B cell (primary cell): Measurements from ENCODE around the gene FOXL2. TPM values are rescaled to one million over a fixed set of nuclear protein-coding genes. Genes with fewer than 3 reads are reported as not detected.

Source experiments
- ATAC-seq: fragments of 200-7000 bp; cut with Tn5 transposase; one replicate; pipeline ENCODE4 v1.10.0; 2021; ENCODE audit warnings: low read depth, mild to moderate bottlenecking, moderate number of reproducible peaks, moderate library complexity
- CTCF ChIA-PET: fragments of 350-600 bp; sonication (Branson Sonifier 250); formaldehyde crosslinking; loops from one replicate; lab custom pipeline; 2021; ENCODE audit warnings: antibody characterized with exemption, inconsistent platforms; lab: Charles Lee
- POLR2A ChIA-PET: fragments of 350-600 bp; sonication (Branson Sonifier 250); formaldehyde crosslinking; loops from one replicate; lab custom pipeline; 2021; ENCODE audit warnings: antibody characterized with exemption; lab: Charles Lee
- DNase-seq: peaks from one replicate; pipeline ENCODE4 v3.0.0; 2013
- H2AFZ ChIP-seq: 2 replicates; pipeline ENCODE4 v1.6.1; 2012; ENCODE audit warnings: mild to moderate bottlenecking, low read depth, low read length; ENCODE audit not compliant: insufficient read depth, poor library complexity, severe bottlenecking
- H3K27ac ChIP-seq, 2 donors: 1 replicate in 1 of 2; 2 replicates in 1 of 2; pipeline ENCODE4 v1.5.1; 2012 to 2013; ENCODE audit warnings: low read length in 2 of 2, mild to moderate bottlenecking in 2 of 2, moderate library complexity in 1 of 2
- H3K27me3 ChIP-seq, 4 experiments: fragments of 200-600 bp in 1 of 4; sonication (generic) in 1 of 4; replicated peaks in 1 of 4; 1 replicate in 2 of 4; 2 replicates in 2 of 4; pipeline versions ENCODE4 v1.6.1 to v1.7.0; 2013 to 2016; ENCODE audit warnings: low read length in 3 of 4, mild to moderate bottlenecking in 2 of 4, mixed read lengths in 1 of 4, moderate library complexity in 1 of 4; ENCODE audit not compliant: insufficient read depth in 4 of 4, control insufficient read depth in 3 of 4; ENCODE audit errors: control extremely low read depth in 1 of 4
- H3K36me3 ChIP-seq, 2 experiments: replicated peaks in 1 of 2; 1 replicate in 1 of 2; 2 replicates in 1 of 2; pipeline versions ENCODE4 v1.6.1 to v1.7.1; 2013; ENCODE audit warnings: low read length in 1 of 2; ENCODE audit not compliant: insufficient read depth in 2 of 2, control insufficient read depth in 1 of 2; ENCODE audit errors: control extremely low read depth in 1 of 2, extremely low read depth in 1 of 2
- H3K4me1 ChIP-seq, 2 donors: fragments of 200-600 bp in 1 of 2; sonication (generic) in 1 of 2; 1 replicate in 1 of 2; 2 replicates in 1 of 2; pipeline versions ENCODE4 v1.5.1 to v1.6.1; 2013 to 2017; ENCODE audit warnings: low read length in 2 of 2; ENCODE audit not compliant: control insufficient read depth in 2 of 2, insufficient read depth in 2 of 2
- H3K4me2 ChIP-seq: replicated peaks from 2 replicates; pipeline ENCODE3; 2012; ENCODE audit warnings: mild to moderate bottlenecking, low read depth, low read length; ENCODE audit not compliant: poor library complexity, severe bottlenecking
- H3K4me3 ChIP-seq, 5 experiments: fragments of 200-600 bp in 1 of 5; sonication (generic) in 1 of 5; 1 replicate in 3 of 5; 2 replicates in 2 of 5; pipeline versions ENCODE4 v1.5.1 to v1.7.0; 2011 to 2016; ENCODE audit warnings: low read length in 4 of 5, mild to moderate bottlenecking in 4 of 5, low read depth in 2 of 5, control low read depth in 1 of 5, moderate library complexity in 1 of 5; ENCODE audit not compliant: insufficient read depth in 1 of 5; ENCODE audit errors: control extremely low read depth in 1 of 5, extremely low read depth in 1 of 5
- H3K79me2 ChIP-seq: fragments of 200-600 bp; sonication (generic); one replicate; pipeline ENCODE4 v1.6.0; 2016; ENCODE audit warnings: low read length; ENCODE audit not compliant: control insufficient read depth, insufficient read depth
- H3K9ac ChIP-seq: fragments of 200-600 bp; sonication (generic); 2 replicates; pipeline ENCODE4 v1.6.1; 2017; ENCODE audit warnings: mild to moderate bottlenecking, low read length, moderate library complexity
- H3K9me3 ChIP-seq, 3 donors: one replicate each; pipeline versions ENCODE4 v1.6.1 to v1.7.1; 2013; ENCODE audit warnings: low read length in 2 of 3; ENCODE audit not compliant: control insufficient read depth in 2 of 3, insufficient read depth in 1 of 3; ENCODE audit errors: control extremely low read depth in 1 of 3
- H4K20me1 ChIP-seq: 2 replicates; pipeline ENCODE4 v1.6.0; 2012; ENCODE audit warnings: mild to moderate bottlenecking, low read length; ENCODE audit not compliant: insufficient read depth, control insufficient read depth, poor library complexity, severe bottlenecking
- H3K27ac Mint-ChIP-seq: one replicate; pipeline ENCODE4 v1.8.0; 2021; ENCODE audit warnings: mixed read lengths
- H3K27me3 Mint-ChIP-seq: one replicate; pipeline ENCODE4 v1.8.0; 2021; ENCODE audit warnings: mixed read lengths
- H3K4me1 Mint-ChIP-seq: one replicate; pipeline ENCODE4 v1.8.0; 2021; ENCODE audit warnings: mixed read lengths
- H3K4me3 Mint-ChIP-seq: one replicate; pipeline ENCODE4 v1.8.0; 2021; ENCODE audit warnings: mixed read lengths
- H3K9me3 Mint-ChIP-seq: one replicate; pipeline ENCODE4 v1.8.0; 2022; ENCODE audit warnings: mixed read lengths; ENCODE audit not compliant: insufficient read depth
- CTCF ChIP-seq: fragments of 200-600 bp; IDR thresholded peaks from one replicate; pipeline ENCODE4 v1.8.0; 2022; ENCODE audit warnings: antibody characterized with exemption, mild to moderate bottlenecking
- EZH2 ChIP-seq: IDR thresholded peaks from 2 replicates; pipeline ENCODE4 v1.6.1; 2012; ENCODE audit warnings: borderline replicate concordance, low read depth, mild to moderate bottlenecking, moderate library complexity, low read length; ENCODE audit not compliant: insufficient read depth, poor library complexity, severe bottlenecking
- WGBS: methylation state at CpG from one replicate; pipeline ENCODE4 v1.1.5; 2013; ENCODE audit warnings: missing lambda C conversion rate; ENCODE audit not compliant: insufficient coverage; 5-methylcytosine and 5-hydroxymethylcytosine counted together
- intact Hi-C: fragments of 100-400 bp; cut with micrococcal nuclease; formaldehyde crosslinking; loops from one replicate; pipeline ENCODE4 v1.10.0; 2022
- polyA plus RNA-seq: library from polyadenylated mRNA; depleted of rRNA; stranded (reverse); fragments of >200 nt; gene quantifications from 2 replicates; pipeline ENCODE4 v1.2.3, GENCODE V29; 2012
- total RNA-seq, 2 donors: library from RNA; stranded (reverse); fragments of 120-200 nt in 1 of 2; gene quantifications; 1 replicate in 1 of 2; 2 replicates in 1 of 2; pipeline versions ENCODE4 v1.2.3 to v1.2.4, GENCODE V29; 2013 to 2022

Gene FOXL2
- total and polyA plus RNA-seq, 2 donors (not counting 1 experiment from before 2014, with no cell fraction given) = not detected

GRCh38 chr3:138950006-138950644 is 3.2 kb upstream of the FOXL2 start:
- DNase-seq = peak; percentile 39
- peaks cover 59% of the 10 kb centered on the region for H3K27me3 Mint-ChIP-seq
- intact Hi-C loops = no loop called here
- no peaks in the 10 kb centered on the region for H3K79me2 ChIP-seq
- no peak for TF ChIP-seq CTCF
- TF ChIP-seq EZH2 = peak; percentile 15
- H3K9me3 ChIP-seq = peaks cover 0 to 22% (median 0%) of the 10 kb centered on the region in 3 donors
- CTCF ChIA-PET = interaction anchor here (1.4 to 3.2 kb wide), 3 partner anchors 14 to 35 kb away, joined by 4 to 11 read pairs (median 4); no protein-coding TSS in a partner anchor
- H3K9ac ChIP-seq = peak overlapping the region; percentile 48
- peaks cover 31 to 43% of the 10 kb centered on the region in 2 donors for H3K4me1 ChIP-seq
- peak overlapping the region; percentile 75 for H3K4me2 ChIP-seq
- H4K20me1 ChIP-seq = no peaks in the 10 kb centered on the region
- H3K27me3 ChIP-seq = peaks cover 0 to 71% (median 36%) of the 10 kb centered on the region in 4 experiments
- H3K4me1 Mint-ChIP-seq = peaks cover 33% of the 10 kb centered on the region
- H3K36me3 ChIP-seq = no peaks in the 10 kb centered on the region
- peak overlapping the region; percentile 51 for H2AFZ ChIP-seq
- peak overlapping the region; percentile 60 for H3K4me3 Mint-ChIP-seq
- H3K27ac Mint-ChIP-seq = no peak overlapping the region
- ATAC-seq = no peak
- H3K9me3 Mint-ChIP-seq = no peaks in the 10 kb centered on the region
- WGBS = 4% methylated on average over 52 of the region's 53 CpGs
- POLR2A ChIA-PET = no interaction called here
- no peak overlapping the region for H3K27ac ChIP-seq
- H3K4me3 ChIP-seq = peak overlapping the region in 3 of 5 experiments; percentile 17 to 32 (median 23)

GRCh38 chr3:138949445-138950005 is 2.6 kb upstream of the FOXL2 start:
- intact Hi-C loops = no loop called here
- Mint-ChIP-seq H3K4me3 (peak overlapping the region; percentile 75), H3K4me1 (peaks cover 38% of the 10 kb centered on the region), H3K27me3 (peaks cover 58% of the 10 kb centered on the region), H3K9me3 (no peaks in the 10 kb centered on the region), H3K27ac (no peak overlapping the region)
- ATAC-seq (no peak), DNase-seq (peak; percentile 22)
- peak overlapping the region; percentile 51 for H2AFZ ChIP-seq
- WGBS = 2% methylated on average over 26 of the region's 27 CpGs
- H3K4me1 ChIP-seq = peaks cover 37 to 49% of the 10 kb centered on the region in 2 donors
- no peaks in the 10 kb centered on the region for H4K20me1 ChIP-seq
- POLR2A ChIA-PET = no interaction called here
- peak overlapping the region; percentile 75 for H3K4me2 ChIP-seq
- no peaks in the 10 kb centered on the region for H3K79me2 ChIP-seq
- no peak overlapping the region for H3K27ac ChIP-seq
- TF ChIP-seq CTCF (no peak), EZH2 (no peak)
- peak overlapping the region in 3 of 5 experiments; percentile 17 to 32 (median 23) for H3K4me3 ChIP-seq
- CTCF ChIA-PET = interaction anchor here (1.7 to 3.2 kb wide), 2 partner anchors 13 to 34 kb away, joined by 4 to 11 read pairs; no protein-coding TSS in a partner anchor
- peak overlapping the region; percentile 48 for H3K9ac ChIP-seq
- H3K9me3 ChIP-seq = peaks cover 0 to 28% (median 0%) of the 10 kb centered on the region in 3 donors
- no peaks in the 10 kb centered on the region for H3K36me3 ChIP-seq
- H3K27me3 ChIP-seq = peaks cover 0 to 73% (median 42%) of the 10 kb centered on the region in 4 experiments
